RWPE2 (cell line): Measurements from ENCODE around the gene MDFI.

Experiments used
- ATAC-seq: fragments of 200-7000 bp; cut with Tn5 transposase; 3 replicates; pipeline ENCODE4 v1.9.1; 2021; ENCODE audit warnings: low read depth
- DNase-seq: peaks from one replicate; pipeline ENCODE4 v3.0.0-alpha.2; 2020; ENCODE audit warnings: low spot score
- H3K27ac ChIP-seq: fragments of 450-650 bp; 2 replicates; pipeline ENCODE4 v1.5.1; 2017; ENCODE audit warnings: mild to moderate bottlenecking; ENCODE audit not compliant: poor library complexity, severe bottlenecking
- H3K27me3 ChIP-seq: fragments of 250-450 bp; sonication (Bioruptor Pico); 2 replicates; pipeline ENCODE4 v1.5.1; 2021; ENCODE audit warnings: mild to moderate bottlenecking, moderate library complexity; ENCODE audit not compliant: insufficient read depth, poor library complexity, severe bottlenecking
- H3K36me3 ChIP-seq: fragments of 250-450 bp; sonication (Bioruptor Pico); 2 replicates; pipeline ENCODE4 v1.5.1; 2020; ENCODE audit warnings: low read depth, mild to moderate bottlenecking, moderate library complexity
- H3K4me1 ChIP-seq: fragments of 250-450 bp; sonication (Bioruptor Pico); 2 replicates; pipeline ENCODE4 v1.5.1; 2021; ENCODE audit warnings: mild to moderate bottlenecking, moderate library complexity; ENCODE audit not compliant: insufficient read depth, poor library complexity, severe bottlenecking
- H3K4me3 ChIP-seq: fragments of 250-450 bp; sonication (Bioruptor Pico); 2 replicates; pipeline ENCODE4 v1.5.1; 2021; ENCODE audit warnings: mild to moderate bottlenecking, moderate library complexity; ENCODE audit not compliant: severe bottlenecking
- H3K9me3 ChIP-seq: fragments of 250-450 bp; sonication (Bioruptor Pico); 2 replicates; pipeline ENCODE4 v1.5.1; 2021; ENCODE audit warnings: mild to moderate bottlenecking, moderate library complexity; ENCODE audit not compliant: severe bottlenecking
- TF ChIP-seq, protein P1 (sequence below): fragments of 450-650 bp; IDR thresholded peaks from one replicate; pipeline ENCODE4 v1.5.1; 2017; ENCODE audit warnings: mild to moderate bottlenecking, moderate library complexity; ENCODE audit not compliant: poor library complexity, severe bottlenecking

The MDFI gene

DNA sequence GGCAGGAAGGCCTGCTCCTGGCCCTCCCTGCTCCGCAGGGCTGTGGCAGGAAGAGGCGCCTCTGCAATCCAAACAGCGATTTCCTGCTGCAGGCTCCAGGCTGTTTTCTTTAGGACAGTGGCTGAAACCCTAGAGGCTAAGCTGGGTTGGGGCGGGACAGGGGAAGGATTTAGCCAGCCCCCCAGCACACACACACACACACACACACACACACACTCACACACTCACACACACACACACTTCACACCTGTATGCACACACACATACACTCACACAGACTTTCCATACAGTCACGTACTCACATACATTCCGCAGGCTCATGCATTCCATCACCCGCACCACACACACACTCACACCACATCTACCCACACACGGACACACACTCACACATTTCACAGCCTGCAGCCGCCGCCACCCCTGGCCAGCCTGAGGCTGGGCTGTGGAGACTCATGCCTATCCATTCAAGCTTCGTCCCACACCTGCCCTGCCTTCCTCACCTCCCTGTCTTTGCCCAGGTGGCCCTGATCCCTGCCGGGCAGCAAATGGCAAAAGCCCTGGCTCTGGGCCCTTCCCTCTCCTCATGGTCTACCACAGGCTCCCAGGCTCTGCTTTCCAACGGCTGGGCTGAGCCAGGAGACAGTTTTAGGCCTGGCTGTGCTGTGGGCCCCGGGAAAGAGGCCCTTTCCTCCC lies 17.9 kb downstream of the MDFI start:
- peak; percentile 37 for ATAC-seq
- no peak for DNase-seq
- Histone ChIP-seq H3K36me3 (peaks cover 18% of the 10 kb centered on the region), H3K4me3 (no peak overlapping the region), H3K4me1 (peaks cover 7% of the 10 kb centered on the region), H3K9me3 (no peaks in the 10 kb centered on the region), H3K27ac (peak overlapping the region; percentile 27), H3K27me3 (no peaks in the 10 kb centered on the region)
- TF ChIP-seq, protein P1, sequence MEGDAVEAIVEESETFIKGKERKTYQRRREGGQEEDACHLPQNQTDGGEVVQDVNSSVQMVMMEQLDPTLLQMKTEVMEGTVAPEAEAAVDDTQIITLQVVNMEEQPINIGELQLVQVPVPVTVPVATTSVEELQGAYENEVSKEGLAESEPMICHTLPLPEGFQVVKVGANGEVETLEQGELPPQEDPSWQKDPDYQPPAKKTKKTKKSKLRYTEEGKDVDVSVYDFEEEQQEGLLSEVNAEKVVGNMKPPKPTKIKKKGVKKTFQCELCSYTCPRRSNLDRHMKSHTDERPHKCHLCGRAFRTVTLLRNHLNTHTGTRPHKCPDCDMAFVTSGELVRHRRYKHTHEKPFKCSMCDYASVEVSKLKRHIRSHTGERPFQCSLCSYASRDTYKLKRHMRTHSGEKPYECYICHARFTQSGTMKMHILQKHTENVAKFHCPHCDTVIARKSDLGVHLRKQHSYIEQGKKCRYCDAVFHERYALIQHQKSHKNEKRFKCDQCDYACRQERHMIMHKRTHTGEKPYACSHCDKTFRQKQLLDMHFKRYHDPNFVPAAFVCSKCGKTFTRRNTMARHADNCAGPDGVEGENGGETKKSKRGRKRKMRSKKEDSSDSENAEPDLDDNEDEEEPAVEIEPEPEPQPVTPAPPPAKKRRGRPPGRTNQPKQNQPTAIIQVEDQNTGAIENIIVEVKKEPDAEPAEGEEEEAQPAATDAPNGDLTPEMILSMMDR = no peak

DNA sequence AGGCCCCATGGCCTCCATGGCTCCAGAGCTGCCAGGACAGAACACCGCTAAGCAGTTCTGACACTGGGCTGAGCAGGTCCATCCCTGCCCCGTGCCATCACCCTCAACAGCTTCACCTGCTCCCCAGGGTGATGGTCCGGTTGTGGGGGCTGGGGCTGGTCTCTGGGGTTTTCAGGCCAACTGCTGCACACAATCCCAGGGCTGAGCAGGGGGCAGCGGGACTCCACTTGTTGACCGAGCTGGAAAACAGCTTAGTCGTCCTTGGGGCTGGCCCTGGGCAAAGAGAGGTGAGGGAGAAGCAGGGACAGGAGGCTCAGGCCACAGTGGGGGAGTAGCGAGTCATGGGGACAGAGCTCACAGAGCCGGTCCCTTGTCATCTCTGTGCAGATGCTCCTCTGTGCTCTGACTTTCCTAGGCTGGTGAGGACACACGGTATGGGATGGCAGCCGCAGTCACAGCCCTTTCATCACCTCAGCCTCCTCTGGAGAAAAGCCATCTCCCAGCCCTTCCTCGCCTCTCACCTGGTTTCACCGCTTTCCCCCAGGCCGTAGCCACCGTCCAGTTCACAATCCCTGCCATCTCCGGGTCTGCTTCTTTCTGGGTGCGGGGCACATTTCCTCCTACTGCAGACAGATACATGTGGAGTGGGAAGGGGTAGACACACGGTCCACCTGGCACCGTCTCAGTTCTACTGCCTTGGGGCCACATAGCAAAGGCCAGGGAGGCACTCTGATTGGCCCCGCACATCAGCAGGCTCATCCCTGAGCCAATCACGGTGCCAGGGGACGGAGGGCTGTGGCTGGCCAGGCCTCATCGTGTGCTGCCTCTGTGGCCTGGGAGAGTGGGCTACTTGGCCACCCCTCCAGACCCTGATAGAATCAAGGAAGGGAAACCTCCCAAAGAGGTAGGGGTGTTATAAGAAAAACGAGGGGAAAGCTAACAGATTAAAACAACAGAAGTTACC lies 19.1 kb downstream of the MDFI start:
- peaks cover 3% of the 10 kb centered on the region for H3K27me3 ChIP-seq
- H3K4me3 ChIP-seq = no peak overlapping the region
- peaks cover 7% of the 10 kb centered on the region; the same call in 1 of the 2 replicates for H3K36me3 ChIP-seq
- DNase-seq = no peak
- H3K9me3 ChIP-seq = no peaks in the 10 kb centered on the region
- TF ChIP-seq, protein P1 = no peak
- no peak overlapping the region for H3K27ac ChIP-seq
- no peak for ATAC-seq
- H3K4me1 ChIP-seq = peaks cover 7% of the 10 kb centered on the region

DNA sequence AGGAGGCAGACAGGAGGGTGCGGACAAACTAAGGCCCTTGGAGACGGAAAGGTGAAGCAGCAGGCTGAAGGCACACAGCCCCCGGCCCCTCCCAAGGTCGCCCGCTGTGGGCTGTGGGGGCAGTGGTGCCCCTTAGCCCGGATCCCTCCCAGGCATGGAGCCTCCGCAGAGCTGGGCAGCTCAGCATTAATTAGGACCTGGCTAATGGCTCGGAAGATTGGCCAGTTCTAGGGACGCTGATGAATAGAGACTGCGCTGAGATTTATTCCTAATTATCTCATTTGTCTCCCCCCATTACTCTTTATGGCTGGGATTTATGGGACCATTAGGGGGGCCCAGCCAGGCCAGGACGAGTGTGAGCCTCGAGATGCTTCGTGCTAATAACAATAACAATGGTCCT lies 20.4 kb downstream of the MDFI start:
- no peak overlapping the region for H3K27ac ChIP-seq

DNA sequence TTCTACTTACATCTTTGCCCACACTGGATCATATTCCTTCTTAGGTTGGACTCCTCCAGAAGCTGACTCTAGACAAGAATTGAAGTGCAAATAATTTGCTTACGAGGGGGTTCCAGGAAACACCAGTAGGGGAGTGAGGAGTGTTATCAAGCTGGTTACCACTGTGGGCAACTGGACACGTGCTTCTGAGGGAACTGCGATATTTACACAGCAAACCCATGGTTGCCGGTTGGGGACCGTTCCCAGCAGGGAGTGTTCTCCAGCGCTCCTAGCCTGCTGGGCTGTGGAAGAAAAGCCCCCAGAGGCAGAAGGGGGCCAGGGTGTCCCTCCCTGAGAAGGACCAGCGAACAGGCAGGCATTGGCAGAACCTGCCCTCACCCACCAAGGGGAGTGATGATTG lies 21.7 kb downstream of the MDFI start:
- TF ChIP-seq, protein P1 = no peak
- no peak overlapping the region for H3K4me3 ChIP-seq
- DNase-seq = no peak
- no peak overlapping the region for H3K27ac ChIP-seq
- no peak for ATAC-seq
- H3K27me3 ChIP-seq = peaks cover 6% of the 10 kb centered on the region
- H3K4me1 ChIP-seq = peaks cover 7% of the 10 kb centered on the region
- H3K36me3 ChIP-seq = no peaks in the 10 kb centered on the region
- no peaks in the 10 kb centered on the region for H3K9me3 ChIP-seq

More for the DNA sequence above, 20.4 kb downstream of the MDFI start:
- H3K27me3 ChIP-seq = peaks cover 3% of the 10 kb centered on the region
- no peaks in the 10 kb centered on the region for H3K9me3 ChIP-seq
- DNase-seq (no peak), ATAC-seq (no peak)
- no peak overlapping the region for H3K4me3 ChIP-seq
- peaks cover 7% of the 10 kb centered on the region for H3K4me1 ChIP-seq
- TF ChIP-seq, protein P1 = no peak
- no peaks in the 10 kb centered on the region for H3K36me3 ChIP-seq
